ENCODE results near the gene NDUFAF5. TPM values are rescaled to one million over a fixed set of nuclear protein-coding genes. Genes with fewer than 3 reads are reported as not detected.

NDUFAF5 gene
- total RNA-seq, 1 experiment from 2014 or later: 40.0 TPM

GRCh38 chr20:13788167-13788834, 3.5 kb downstream of the NDUFAF5 start:
- Histone ChIP-seq H3K27me3 (replicated peaks) (no peaks in the 10 kb centered on the region), H3K27ac (no peak overlapping the region), H3K4me1 (replicated peaks) (peaks cover 15% of the 10 kb centered on the region), H3K36me3 (peaks cover 63% of the 10 kb centered on the region), H3K9me3 (replicated peaks) (no peaks in the 10 kb centered on the region), H3K4me3 (no peak overlapping the region)
- peak; percentile 20 to 49 for DNase-seq (ENCODE audit: low read depth in 1 of 2, low spot score in 2 of 2)

DNA sequence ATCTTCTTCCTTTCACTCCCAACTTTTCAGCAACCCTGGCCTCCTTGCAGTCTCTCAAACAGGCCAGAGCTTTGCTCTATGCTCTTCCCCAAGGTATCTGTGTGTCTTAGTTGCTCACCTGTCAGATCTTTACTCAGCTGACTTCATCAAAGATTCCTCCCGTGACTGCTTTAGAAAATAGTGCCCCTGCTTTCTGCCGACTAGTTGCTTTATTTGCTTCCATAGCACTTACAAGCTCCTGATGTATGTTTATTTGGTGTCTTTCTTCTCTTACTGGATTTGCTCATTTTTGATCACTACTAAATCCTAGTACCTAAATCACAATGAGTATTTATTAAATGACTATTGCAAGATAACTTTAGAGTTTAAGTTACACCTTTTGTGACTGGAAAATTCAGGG, 5.9 kb downstream of the NDUFAF5 start:
- Histone ChIP-seq H3K4me1 (replicated peaks) (peaks cover 8% of the 10 kb centered on the region), H3K27me3 (replicated peaks) (no peaks in the 10 kb centered on the region), H3K27ac (no peak overlapping the region), H3K9me3 (replicated peaks) (no peaks in the 10 kb centered on the region), H3K36me3 (peaks cover 84% of the 10 kb centered on the region), H3K4me3 (no peak overlapping the region)
- DNase-seq (ENCODE audit: low read depth in 1 of 2, low spot score in 2 of 2): no peak

DNA sequence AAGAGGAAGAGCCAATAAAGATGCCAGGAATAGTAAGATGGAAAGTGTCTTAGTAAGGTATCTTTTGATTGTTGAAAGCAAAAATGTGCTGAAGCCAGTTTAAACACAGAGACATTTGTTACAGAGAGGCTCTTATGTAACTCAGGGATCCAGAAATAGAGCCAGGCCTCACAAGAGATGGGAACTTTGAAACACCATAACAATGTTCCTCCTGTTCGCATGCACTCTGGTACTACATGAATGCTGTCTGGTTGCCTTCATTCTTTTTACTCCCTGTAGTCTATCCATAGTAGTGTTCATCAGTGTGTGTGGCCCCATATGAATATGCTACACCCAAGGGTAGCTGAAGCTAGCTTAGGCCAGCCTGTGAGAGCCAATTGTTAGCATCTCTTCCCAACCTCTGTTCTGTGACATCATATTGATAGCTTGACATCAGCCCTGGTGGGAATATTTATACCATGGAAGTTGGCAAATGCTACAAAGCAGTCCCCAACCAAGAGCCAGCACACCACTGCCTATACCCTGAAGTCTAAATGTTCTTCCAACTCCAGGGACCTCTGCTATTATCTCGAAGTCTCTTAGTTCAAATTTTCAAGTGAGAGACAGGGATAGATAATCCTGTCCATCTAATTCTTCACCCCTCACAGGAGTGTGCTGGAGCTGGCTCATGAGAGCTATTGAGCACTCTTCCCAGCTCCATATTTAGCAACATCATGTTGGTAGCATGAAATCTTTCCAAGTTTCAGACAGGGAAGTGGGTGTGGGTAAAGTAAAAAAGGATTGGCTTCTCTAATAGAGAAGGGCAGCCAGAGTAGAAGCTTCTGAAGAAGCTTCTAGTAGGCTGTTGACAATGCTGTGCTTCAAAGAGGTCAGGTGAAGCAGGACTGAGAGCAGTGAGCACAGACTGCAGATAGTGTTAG, 7.0 kb downstream of the NDUFAF5 start:
- Histone ChIP-seq H3K4me3 (no peak overlapping the region), H3K36me3 (peaks cover 92% of the 10 kb centered on the region), H3K4me1 (replicated peaks) (no peaks in the 10 kb centered on the region), H3K27ac (no peak overlapping the region), H3K9me3 (replicated peaks) (no peaks in the 10 kb centered on the region), H3K27me3 (replicated peaks) (no peaks in the 10 kb centered on the region)
- DNase-seq (ENCODE audit: low read depth in 1 of 2, low spot score in 2 of 2): no peak

DNA sequence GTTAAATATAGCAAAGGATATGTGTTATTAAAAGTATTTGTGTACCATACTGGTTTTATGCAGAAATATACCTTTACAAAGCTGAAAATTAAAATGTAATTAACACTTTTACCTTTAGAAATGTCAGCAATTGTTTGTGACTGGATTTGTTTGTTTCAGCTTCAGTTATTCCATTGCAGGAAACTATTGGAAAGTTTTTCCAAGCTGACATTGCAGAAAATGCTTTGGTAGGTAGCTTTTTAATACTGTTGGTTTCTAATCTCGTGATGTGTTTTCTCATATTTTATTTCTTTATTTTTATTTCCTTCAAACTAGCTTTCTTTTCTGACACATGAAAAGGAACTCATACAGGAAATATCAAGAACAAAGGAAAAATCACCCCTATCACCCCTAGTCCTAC, 8.2 kb downstream of the NDUFAF5 start:
- peaks cover 91% of the 10 kb centered on the region for H3K36me3 ChIP-seq
- DNase-seq (ENCODE audit: low read depth in 1 of 2, low spot score in 2 of 2): no peak
- H3K4me3 ChIP-seq: no peak overlapping the region
- no peaks in the 10 kb centered on the region for H3K9me3 ChIP-seq (replicated peaks)
- H3K4me1 ChIP-seq (replicated peaks): no peaks in the 10 kb centered on the region
- H3K27ac ChIP-seq: no peak overlapping the region
- H3K27me3 ChIP-seq (replicated peaks): no peaks in the 10 kb centered on the region

DNA sequence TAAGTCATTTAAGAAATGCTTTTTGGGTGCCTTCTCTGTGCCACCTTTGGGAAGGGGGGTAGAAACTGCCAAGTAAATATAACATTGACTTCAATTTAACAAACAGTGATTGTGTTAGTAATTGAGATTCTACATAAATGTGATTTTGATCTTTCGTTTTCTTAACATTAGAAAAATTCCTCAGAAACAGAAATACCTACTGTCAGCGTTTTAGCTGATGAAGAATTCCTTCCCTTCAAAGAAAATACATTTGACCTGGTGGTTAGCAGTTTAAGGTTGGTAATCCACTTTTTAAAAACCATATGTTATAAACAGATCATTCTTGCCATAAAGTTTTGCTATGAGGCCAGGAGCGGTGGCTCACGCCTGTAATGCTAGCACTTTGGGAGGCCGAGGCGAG, 9.8 kb downstream of the NDUFAF5 start:
- no peaks in the 10 kb centered on the region for H3K4me1 ChIP-seq (replicated peaks)
- no peak for DNase-seq (ENCODE audit: low read depth in 1 of 2, low spot score in 2 of 2)
- H3K27me3 ChIP-seq (replicated peaks): no peaks in the 10 kb centered on the region
- H3K36me3 ChIP-seq: peaks cover 89% of the 10 kb centered on the region
- H3K9me3 ChIP-seq (replicated peaks): no peaks in the 10 kb centered on the region
- H3K27ac ChIP-seq: no peak overlapping the region
- no peak overlapping the region for H3K4me3 ChIP-seq

DNA sequence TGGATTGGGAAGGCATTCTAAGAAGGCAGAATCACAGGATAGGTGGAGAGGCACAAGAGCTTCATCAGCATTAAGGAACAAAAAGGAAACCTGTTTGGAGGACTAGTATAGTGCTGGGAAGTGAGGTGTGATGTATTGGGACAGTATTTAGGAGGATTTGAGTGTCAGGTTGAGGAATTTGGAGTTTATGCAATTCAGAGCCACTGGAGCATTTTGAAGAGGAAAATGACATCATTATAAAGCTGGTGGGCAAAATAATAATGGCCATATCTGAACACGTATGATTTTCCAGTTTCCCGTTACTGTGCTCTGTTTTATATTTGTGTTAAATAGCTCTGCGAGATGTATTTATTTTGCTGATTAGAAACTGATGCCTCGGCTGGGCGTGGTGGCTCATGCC, 14.2 kb downstream of the NDUFAF5 start:
- H3K4me1 ChIP-seq (replicated peaks): no peaks in the 10 kb centered on the region
- no peak overlapping the region for H3K4me3 ChIP-seq
- no peaks in the 10 kb centered on the region for H3K27me3 ChIP-seq (replicated peaks)
- no peak overlapping the region for H3K27ac ChIP-seq
- DNase-seq (ENCODE audit: low read depth in 1 of 2, low spot score in 2 of 2): no peak
- peaks cover 86% of the 10 kb centered on the region for H3K36me3 ChIP-seq
- no peaks in the 10 kb centered on the region for H3K9me3 ChIP-seq (replicated peaks)

DNA sequence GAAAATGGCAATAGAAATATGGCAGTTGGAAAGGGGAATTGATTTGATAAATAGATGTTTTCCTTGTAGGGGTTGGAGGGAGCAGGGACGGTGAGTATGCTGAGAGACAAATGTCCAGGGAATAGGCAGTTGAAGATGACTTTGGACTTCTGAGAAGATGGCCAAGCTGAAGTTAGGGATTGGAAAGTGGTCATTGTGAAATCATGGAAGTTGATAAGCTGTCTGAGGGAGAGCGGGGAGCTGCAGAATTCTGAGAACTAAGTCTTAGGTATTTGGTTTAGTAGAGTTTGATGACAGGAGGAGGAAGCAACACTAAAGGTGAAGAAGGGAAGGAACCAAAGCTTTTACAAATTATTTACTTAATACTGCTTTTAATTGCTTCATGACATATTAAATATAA, 15.1 kb downstream of the NDUFAF5 start:
- no peak overlapping the region for H3K4me3 ChIP-seq
- peaks cover 85% of the 10 kb centered on the region for H3K36me3 ChIP-seq
- H3K27ac ChIP-seq: no peak overlapping the region
- H3K9me3 ChIP-seq (replicated peaks): no peaks in the 10 kb centered on the region
- DNase-seq (ENCODE audit: low read depth in 1 of 2, low spot score in 2 of 2): no peak
- H3K27me3 ChIP-seq (replicated peaks): no peaks in the 10 kb centered on the region
- no peaks in the 10 kb centered on the region for H3K4me1 ChIP-seq (replicated peaks)

- H3K4me3 ChIP-seq: no peak overlapping the region
- no peaks in the 10 kb centered on the region for H3K27me3 ChIP-seq (replicated peaks)
- no peaks in the 10 kb centered on the region for H3K4me1 ChIP-seq (replicated peaks)
- H3K9me3 ChIP-seq (replicated peaks): no peaks in the 10 kb centered on the region
- no peak for DNase-seq (ENCODE audit: low read depth in 1 of 2, low spot score in 2 of 2)
- H3K36me3 ChIP-seq: peaks cover 83% of the 10 kb centered on the region
- no peak overlapping the region for H3K27ac ChIP-seq
These were observed 15.9 kb downstream of the NDUFAF5 start for GRCh38 chr20:13800728-13801134.

GRCh38 chr20:13809373-13809772, 24.5 kb downstream of the NDUFAF5 start:
- no peak for DNase-seq (ENCODE audit: low read depth in 1 of 2, low spot score in 2 of 2)
- H3K27me3 ChIP-seq (replicated peaks): no peaks in the 10 kb centered on the region
- peaks cover 86% of the 10 kb centered on the region for H3K36me3 ChIP-seq

GRCh38 chr20:13809855-13810254, 25.0 kb downstream of the NDUFAF5 start:
- Histone ChIP-seq H3K4me3 (no peak overlapping the region), H3K27ac (no peak overlapping the region), H3K9me3 (replicated peaks) (no peaks in the 10 kb centered on the region), H3K4me1 (replicated peaks) (no peaks in the 10 kb centered on the region), H3K27me3 (replicated peaks) (no peaks in the 10 kb centered on the region), H3K36me3 (peaks cover 86% of the 10 kb centered on the region)
- DNase-seq (ENCODE audit: low read depth in 1 of 2, low spot score in 2 of 2): no peak

More at GRCh38 chr20:13809373-13809772, 24.5 kb downstream of the NDUFAF5 start:
- Histone ChIP-seq H3K4me1 (replicated peaks) (no peaks in the 10 kb centered on the region), H3K9me3 (replicated peaks) (no peaks in the 10 kb centered on the region), H3K4me3 (no peak overlapping the region), H3K27ac (no peak overlapping the region)

- H3K9me3 ChIP-seq (replicated peaks): no peaks in the 10 kb centered on the region
- no peaks in the 10 kb centered on the region for H3K4me1 ChIP-seq (replicated peaks)
- no peak for DNase-seq (ENCODE audit: low read depth in 1 of 2, low spot score in 2 of 2)
- no peak overlapping the region for H3K4me3 ChIP-seq
- H3K36me3 ChIP-seq: peaks cover 87% of the 10 kb centered on the region
- H3K27me3 ChIP-seq (replicated peaks): no peaks in the 10 kb centered on the region
- H3K27ac ChIP-seq: no peak overlapping the region
These were observed 25.6 kb downstream of the NDUFAF5 start for GRCh38 chr20:13810446-13810845.

- H3K9me3 ChIP-seq (replicated peaks): no peaks in the 10 kb centered on the region
- H3K4me3 ChIP-seq: no peak overlapping the region
- no peak overlapping the region for H3K27ac ChIP-seq
- DNase-seq (ENCODE audit: low read depth in 1 of 2, low spot score in 2 of 2): no peak
- H3K4me1 ChIP-seq (replicated peaks): no peaks in the 10 kb centered on the region
- H3K27me3 ChIP-seq (replicated peaks): no peaks in the 10 kb centered on the region
- peaks cover 90% of the 10 kb centered on the region for H3K36me3 ChIP-seq
These were observed 29.1 kb downstream of the NDUFAF5 start for GRCh38 chr20:13813910-13814309.

DNA sequence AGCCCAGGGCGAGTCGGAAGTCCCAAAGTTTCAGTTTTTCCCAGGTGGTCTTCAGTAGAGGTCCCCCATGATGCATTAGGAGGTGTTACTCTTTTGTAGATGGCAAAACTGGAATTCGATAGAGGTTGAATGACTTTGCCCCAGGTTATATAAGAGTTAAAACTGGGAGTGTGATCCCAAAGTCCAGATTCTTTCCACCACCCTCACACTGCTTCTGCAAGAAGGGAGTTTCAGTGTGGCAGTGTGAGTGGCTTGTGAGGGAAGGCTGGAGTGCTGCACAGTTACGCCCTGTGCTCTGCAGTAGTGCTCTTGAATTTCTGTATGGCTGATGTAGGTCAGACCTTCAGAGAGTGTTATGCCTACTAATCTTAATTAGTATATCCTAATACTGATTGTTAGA, 29.8 kb downstream of the NDUFAF5 start:
- Histone ChIP-seq H3K36me3 (peaks cover 83% of the 10 kb centered on the region), H3K27me3 (replicated peaks) (no peaks in the 10 kb centered on the region), H3K9me3 (replicated peaks) (no peaks in the 10 kb centered on the region), H3K27ac (no peak overlapping the region), H3K4me3 (no peak overlapping the region), H3K4me1 (replicated peaks) (no peaks in the 10 kb centered on the region)
- DNase-seq (ENCODE audit: low read depth in 1 of 2, low spot score in 2 of 2): no peak

DNA sequence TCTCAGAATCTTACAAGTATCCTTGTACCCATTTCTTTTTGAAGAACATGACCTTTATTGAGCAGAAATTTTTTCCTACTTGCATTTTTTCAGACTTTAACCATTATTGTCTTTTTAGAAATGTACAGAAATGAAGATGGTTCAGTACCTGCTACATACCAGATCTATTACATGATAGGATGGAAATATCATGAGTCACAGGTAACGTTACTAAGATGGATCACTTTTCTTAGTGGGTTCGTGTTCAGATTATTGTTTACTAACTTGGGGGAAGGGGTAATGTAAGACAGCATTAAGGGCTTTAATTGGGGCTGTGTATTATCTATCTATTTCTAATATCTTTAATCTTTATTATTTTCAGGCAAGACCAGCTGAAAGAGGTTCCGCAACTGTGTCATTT, 31.9 kb downstream of the NDUFAF5 start:
- no peaks in the 10 kb centered on the region for H3K27me3 ChIP-seq (replicated peaks)
- no peak overlapping the region for H3K4me3 ChIP-seq
- no peaks in the 10 kb centered on the region for H3K9me3 ChIP-seq (replicated peaks)
- no peaks in the 10 kb centered on the region for H3K4me1 ChIP-seq (replicated peaks)
- DNase-seq (ENCODE audit: low read depth in 1 of 2, low spot score in 2 of 2): no peak
- H3K27ac ChIP-seq: no peak overlapping the region
- H3K36me3 ChIP-seq: peaks cover 62% of the 10 kb centered on the region
